GM20431 (cell line): ENCODE measurements around the gene PTBP3.

Experiments
- in situ Hi-C: fragments of 300-500 bp; cut with MseI, MboI; formaldehyde crosslinking; loops from one replicate; pipeline ENCODE4 v1.15.0; 2020; ENCODE audit warnings: low sequenced_read_pairs; ENCODE audit not compliant: unreplicated experiment

Gene PTBP3

DNA sequence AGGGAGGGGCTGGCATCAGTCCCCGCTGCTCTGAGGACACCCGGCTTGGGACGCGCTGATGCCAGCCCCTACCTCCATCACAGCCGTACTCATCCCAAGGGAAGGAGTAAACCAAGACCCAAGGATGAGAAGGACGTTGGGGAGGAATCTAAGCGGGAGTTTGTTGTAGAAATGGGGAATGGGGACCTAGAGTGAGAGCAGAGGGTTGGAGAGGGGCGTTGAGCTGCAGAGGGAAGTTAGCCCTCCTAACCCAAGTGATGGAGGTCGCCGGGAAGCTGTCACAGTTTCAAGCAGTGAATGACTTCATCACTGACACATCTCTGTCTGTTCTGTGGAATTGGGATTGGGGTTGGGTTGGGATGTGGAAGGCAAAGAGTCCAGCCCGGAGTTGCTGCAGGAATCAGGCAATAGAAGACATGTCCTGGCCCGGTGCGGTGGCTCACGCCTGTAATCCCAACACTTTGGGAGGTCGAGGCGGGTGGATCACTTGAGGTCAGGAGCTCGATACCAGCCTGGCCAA lies 157.6 kb downstream of the PTBP3 start:
- in situ Hi-C loops = no loop called here

DNA sequence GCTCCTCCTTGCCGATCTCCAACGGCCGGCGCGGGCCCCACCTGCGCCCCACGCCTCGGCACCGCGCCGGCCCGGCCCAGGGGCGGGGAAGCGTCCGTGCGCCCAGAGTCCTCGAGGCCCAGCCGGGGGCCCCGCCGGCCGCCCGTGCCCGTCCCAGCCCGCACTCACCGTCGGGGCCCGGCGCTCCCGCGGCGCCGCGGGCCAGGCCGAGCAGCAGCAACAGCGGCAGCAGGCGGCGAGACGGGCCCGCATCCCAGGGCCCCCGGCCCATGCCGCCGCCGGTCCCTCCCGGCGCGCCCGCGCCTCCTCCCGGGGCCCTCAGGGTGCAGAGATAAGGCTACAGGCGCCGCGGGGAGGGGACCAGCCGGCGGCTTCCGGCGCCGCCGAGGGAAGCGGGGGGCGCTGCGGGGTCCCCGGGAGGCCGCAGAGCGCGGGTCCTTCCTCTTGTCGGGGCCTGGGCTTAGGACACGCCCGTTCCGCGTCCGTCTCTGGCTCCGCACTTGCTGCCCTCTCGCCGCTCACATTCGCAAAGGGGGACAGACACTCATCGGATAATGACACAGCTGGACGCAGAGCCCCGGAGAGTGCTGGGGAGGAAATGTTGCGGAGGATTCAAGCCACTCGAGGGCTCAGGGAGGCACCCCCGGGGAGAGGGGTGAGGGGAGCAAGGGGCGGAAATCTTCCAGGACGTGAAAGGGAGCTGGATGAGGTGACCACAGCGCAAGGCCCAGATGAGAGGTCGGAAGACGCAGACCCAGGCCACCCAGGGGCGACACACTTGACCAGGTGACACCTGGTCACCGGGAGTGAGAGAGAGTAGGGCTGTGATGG lies 158.2 kb downstream of the PTBP3 start, which contains the start of gene SUSD1:
Gene SUSD1, minus strand, starts transcription at position 333 of the 831 bp plus-strand sequence. Its CDS starts 62 bp downstream, at position 271.
- in situ Hi-C loops = no loop called here

DNA sequence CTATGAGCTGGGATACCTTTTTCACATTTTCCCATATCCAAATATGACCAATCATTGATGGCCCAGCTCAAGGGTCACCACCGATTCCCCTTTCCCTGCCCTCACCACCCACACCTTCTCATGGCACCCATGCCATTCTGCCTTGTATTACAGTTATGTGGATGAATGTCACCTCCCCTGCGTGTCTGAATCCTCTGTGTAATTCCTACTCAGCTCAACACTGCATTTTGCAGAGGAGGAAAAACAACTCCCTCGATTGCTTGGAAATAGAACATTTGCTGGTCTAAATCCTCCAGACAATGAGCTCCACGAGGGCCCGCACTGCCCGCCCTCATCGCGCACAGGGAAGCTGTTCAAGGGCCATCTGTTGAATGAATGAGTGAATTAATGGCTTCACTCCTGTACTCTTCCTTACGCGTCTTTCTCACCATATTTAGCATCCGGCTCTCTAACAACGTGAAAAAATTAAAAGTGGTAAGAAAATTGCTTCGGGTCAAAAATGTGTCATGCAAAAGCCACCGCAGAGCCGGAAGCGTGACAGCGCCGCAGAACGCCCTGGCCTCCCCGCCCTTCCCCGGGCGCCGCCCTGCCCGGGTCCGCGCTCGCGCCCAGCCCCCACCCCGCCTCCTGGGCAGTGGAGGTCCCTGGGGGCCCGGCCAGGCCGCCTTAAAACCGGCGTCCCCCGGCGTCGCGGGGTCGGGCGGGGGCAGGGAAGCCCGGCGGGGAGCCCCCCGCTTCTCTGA lies 159.0 kb downstream of the PTBP3 start:
- in situ Hi-C loops = no loop called here

DNA sequence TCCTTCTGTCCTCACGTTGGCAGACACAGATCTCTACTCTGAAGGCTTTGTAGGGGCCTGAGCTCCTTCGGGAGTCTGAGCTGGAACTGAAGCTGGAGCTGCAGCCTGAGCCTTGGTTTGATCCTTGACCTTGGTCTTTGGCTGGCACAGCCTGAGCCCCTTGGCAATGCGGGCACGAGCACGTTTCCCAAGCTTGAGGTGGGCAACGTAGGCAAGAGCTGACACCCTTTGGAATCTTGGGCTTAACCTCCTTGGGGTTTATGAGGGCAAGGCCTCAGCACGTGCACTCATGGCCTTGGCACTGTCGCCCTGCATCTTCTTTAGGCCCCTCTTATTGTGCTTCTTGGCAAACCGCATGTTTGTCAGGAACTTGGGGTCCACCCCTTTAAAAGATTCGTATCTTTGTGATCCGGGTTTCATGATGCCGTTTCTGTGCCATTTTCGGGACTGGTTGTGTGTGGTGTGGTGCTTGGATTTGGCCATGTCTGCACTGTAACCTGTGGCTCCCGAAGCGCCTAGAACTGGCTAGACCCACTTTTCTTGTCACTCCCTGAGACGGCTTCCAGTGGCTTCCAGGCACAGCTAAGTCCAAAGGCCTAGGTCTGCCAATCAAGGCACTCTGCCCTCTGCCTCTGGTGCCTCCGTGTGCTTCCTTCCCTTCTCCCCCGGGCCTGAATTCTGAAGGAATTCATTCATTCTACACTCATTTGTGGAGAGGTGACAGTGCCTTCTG lies 159.8 kb downstream of the PTBP3 start:
- in situ Hi-C loops = no loop called here

DNA sequence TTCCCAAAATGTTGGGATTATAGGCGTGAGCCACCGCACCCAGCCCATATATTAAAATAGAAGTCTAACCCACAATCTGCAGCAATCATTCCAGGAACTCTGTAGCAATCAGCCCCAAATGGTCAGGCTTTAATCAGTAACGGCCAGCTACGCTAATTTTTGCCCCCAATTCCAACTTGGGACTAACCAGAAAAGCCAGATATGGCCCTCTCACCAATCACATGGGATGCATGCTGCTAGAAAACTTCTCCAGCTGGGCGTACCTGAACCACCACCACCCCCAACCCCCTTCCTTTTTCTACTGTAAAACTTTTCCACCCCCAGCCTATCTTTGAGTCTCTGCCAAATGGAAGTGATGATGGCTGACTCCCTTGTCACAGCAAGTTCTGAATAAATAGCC lies 162.5 kb downstream of the PTBP3 start:
- in situ Hi-C loops = no loop called here

DNA sequence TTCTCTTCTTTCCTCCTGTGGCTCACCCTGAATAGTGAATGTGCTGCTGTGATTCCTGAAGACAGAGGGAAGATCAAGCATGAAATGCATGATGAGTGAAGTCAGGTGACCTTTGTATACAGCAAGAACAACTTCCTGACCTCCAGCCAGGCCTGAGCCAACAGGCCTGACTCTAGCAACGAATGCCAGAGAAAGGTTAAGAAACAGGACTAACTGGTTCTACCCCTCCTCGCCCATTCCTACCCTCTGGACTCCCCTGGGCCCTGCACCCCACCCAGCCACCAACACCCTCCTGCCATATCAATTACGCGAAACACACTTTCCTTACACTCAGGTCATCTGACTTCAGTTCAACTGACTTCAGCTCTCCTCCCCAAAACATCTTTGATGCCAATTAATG lies 163.2 kb downstream of the PTBP3 start:
- in situ Hi-C loops = no loop called here

DNA sequence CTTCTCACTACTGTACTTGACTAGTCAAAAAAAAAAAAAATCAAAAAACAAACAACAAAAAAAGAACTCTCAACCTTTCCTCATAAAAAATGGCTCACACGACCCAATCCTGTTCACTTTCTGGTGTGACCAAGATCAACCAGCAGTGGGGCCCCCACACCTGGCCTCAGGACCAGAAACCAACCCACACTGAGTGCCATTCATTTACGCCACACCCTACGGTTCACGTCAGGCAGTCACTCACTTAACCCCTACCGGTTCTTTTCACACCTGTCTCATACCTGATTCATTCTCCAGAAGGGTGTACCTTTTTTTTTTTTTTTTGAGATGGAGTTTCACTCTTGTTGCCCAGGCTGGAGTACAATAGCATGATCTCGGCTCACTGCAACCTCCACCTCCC lies 164.1 kb downstream of the PTBP3 start:
- in situ Hi-C loops = no loop called here

DNA sequence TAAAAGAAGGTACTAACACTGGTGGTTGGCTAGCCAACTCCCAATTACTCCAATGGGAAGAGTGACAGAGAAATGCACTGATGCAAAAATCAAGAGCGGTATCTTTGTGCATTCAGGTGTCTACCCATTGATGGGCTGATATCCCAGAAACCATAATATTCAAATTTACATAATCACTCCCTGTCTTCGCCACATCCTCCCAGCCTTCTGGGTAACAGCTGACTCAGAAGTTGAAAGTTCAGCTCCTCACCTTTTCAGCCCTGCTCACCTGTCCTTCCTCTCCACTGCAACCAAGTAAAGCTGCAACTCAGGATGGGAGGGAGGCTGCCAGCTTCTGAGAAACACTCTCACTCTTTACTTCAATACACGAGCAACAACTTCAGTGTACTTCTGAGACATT lies 165.2 kb downstream of the PTBP3 start:
- in situ Hi-C loops = no loop called here
